GM04504 (cell line): ENCODE results near the gene NT5DC4.

ENCODE experiments used
- DNase-seq: peaks from one replicate; pipeline ENCODE4 v3.0.0-alpha.2; 2012; ENCODE audit warnings: low read depth

Gene NT5DC4

DNA sequence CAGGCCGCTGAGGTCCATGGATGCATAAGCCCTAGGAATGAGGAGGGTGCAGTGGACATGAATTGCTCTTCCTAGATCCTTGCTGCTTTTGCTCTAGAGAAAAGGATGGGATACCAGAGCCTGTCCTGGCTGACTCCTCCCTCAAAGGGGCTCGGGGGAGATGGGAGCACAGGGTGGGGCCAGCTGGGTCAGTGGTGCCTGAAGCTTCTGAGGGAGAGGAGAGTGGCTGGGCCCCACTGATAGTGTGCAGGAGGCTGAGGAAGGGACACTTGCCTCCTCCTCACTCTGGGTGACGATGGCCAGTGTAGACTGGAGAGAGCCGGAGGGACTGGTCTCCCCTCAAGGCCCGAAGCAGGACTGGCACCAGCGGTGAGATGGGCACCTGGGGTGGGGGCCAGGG lies at the start of gene NT5DC4:
NT5DC4 (plus strand) TSS at position 236 of the 400 bp plus-strand sequence; CDS start at position 296, 60 bp downstream.
- DNase-seq: no peak

GRCh38 chr2:112671801-112672200 lies 49.0 kb upstream of the NT5DC4 start:
- DNase-seq: no peak

DNA sequence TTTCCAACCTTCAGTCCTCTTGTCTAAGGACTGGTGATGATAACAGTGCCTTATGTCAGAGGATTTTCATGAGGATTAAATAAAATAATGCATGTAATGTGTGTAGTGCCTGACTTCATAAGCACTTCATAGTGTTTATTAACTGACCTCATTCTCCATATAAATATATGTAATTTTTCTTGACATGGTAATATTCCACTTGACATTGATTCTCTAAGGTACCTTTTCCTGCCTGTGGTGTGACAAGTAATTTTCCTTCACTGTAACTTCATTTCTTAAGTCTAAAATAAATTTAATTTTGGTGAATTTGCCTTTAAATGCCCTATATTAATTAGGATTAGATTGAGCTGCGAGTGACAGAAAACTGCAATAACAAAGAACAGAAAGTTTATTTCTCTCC lies 47.8 kb upstream of the NT5DC4 start:
- DNase-seq: no peak

GRCh38 chr2:112674229-112674628 lies 46.6 kb upstream of the NT5DC4 start:
- DNase-seq: no peak

- no peak for DNase-seq
Observed at GRCh38 chr2:112679484-112679883, 41.3 kb upstream of the NT5DC4 start.

DNA sequence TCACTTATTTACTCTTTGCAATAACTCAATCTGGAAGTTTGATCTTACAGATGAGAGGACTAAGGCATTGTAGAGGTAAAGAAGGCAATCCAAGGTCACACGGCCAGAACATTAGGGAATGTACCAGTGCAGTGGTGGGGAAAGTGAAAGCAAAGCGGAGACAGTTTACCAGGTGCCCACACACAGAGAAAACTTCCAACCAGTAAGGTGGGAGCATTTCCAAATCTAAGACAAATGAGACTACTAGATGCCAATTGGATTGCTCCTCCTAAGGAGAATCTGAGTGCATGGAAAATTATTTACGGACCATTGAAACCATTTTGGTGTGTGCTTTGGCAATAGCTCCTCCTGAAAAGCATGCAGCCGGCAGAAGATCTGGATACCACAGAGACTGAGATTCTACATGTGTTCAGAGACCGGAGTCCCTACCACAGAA lies 40.1 kb upstream of the NT5DC4 start:
- no peak for DNase-seq

GRCh38 chr2:112682101-112682500 lies 38.7 kb upstream of the NT5DC4 start:
- DNase-seq: no peak

- DNase-seq: no peak
Observed at GRCh38 chr2:112683550-112684414, 37.0 kb upstream of the NT5DC4 start.

DNA sequence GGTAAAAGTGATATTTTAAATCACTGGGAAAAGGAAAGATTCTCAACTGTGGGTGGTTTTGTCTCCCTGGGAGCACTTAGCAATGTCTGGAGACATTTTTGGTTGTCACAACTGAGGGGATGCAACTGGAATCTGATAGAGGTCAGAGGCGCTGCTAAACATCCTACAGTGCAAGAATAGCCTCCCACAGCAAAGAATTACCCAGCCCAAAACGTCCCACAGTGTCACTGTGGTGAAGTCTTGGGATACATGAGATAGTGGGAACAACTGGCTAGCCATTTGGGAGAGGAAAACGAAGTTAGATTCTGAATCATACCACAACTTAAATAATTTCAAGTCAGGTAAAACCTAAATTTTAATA lies 36.4 kb upstream of the NT5DC4 start:
- no peak for DNase-seq

DNA sequence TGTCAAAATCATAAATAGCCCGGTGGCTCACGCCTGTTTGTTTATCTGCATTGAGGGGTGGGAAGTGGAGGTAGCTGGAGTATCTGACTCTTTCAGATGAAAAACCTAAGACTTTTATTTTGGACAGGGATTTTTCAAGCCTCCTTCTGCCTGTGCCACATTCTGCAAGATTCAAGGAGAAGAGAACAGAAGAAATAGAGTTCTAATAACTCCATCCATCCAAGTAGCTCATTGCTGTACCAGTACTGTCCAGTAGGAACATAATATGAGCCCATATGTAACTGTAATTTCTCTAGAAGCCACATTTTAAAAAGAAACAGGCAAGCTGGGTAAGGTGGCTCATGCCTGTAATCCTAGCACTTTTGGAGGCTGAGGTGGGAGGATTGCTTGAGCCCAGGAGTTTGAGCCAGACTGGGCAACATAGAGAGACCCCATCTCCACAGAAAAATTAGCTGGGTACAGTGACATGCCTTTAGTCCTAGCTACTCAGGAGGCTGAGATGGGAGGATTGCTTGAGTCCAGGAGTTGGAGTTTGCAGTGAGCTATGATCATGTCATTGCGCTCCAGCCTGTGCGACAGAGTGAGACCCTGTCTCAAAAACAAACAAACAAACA lies 35.4 kb upstream of the NT5DC4 start:
- no peak for DNase-seq

GRCh38 chr2:112686348-112687217 lies 34.2 kb upstream of the NT5DC4 start:
- DNase-seq: no peak

GRCh38 chr2:112687522-112687921 lies 33.3 kb upstream of the NT5DC4 start:
- no peak for DNase-seq

DNA sequence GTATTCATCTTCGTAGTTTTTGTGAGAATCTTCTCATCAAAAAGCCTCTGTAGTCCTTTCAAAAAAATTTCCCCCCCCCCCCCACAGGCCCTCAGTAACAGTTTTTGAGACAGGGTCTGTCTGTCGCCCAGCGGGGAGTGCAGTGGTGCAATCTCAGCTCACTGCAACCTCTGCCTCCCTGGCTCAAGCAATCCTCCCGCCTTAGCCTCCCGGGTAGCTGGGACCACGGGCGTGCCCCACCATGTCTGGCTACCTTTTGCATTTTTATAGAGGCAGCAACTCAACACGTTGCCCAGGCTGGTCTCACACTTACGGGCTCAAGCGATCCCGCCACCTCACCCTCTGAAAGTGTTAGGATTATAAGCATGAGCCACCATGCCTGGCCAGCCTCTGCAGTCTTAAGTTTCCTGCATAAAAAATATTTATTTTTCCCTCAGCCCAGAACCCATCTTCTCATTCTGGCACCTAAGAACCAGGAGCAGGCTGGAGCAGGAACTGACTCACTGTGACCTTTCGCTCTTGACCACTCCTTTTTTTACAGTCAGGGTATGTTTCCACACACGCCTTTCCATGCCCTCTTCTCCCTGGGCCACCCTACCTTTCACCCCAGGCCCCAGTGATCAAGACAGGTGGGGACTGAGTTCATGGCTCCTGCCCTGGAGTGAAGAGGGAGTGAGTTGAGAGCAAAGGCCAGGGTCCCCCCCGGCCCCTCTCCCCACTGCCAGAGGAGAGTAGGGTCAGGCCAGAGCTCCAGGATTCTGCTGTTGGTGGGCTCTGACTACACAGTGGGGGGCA lies 32.5 kb upstream of the NT5DC4 start:
- no peak for DNase-seq

DNA sequence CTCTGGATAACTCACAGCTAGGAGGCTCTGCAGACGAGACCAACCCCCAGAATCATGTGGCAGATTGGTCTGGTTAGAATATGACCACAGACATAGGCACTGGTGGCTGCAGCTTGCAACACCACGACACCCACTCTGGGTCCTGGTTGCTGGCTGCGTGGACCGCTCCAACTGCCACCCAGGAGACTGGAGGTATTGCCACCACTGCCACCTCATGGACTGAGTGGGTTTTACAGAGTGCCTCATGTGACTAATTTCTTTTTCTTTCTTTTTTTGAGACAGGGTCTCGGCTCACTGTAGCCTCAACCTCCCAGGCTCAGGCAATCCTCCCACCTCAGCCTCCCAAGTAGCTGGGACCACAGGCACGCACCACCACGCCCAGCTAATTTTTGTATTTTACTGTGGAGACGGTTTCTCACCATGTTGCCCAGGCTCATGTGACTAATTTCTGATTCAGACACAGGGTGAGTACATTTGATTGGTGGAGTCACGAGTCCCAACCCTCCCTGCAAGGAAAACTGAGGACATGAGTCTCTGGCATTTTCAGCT lies 29.9 kb upstream of the NT5DC4 start:
- no peak for DNase-seq

GRCh38 chr2:112691881-112692281 lies 28.9 kb upstream of the NT5DC4 start:
- DNase-seq: no peak

GRCh38 chr2:112692495-112692911 lies 28.3 kb upstream of the NT5DC4 start:
- DNase-seq: peak; percentile 88

GRCh38 chr2:112692918-112693317 lies 27.9 kb upstream of the NT5DC4 start:
- no peak for DNase-seq

GRCh38 chr2:112693596-112693995 lies 27.2 kb upstream of the NT5DC4 start:
- no peak for DNase-seq

DNA sequence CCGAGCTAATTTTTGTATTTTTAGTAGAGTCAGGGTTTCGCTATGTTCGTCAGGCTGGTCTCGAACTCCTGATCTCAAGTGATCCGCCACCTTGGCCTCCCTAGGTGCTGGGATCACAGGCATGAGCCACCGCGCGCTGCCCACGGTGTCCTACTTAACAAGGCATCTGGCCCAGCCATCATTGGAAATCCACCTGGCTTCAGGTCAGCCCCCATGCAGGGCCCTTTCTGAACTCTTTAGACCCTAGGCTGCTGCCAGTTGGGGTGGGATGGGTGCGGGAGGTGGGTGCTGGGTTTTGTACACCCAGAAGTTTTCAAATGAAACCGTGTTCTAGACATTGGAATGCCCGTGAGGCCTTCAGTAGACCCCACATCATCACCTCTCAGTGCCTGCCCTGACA lies 26.6 kb upstream of the NT5DC4 start:
- DNase-seq: no peak

- DNase-seq: no peak
Observed at GRCh38 chr2:112698834-112699515, 21.8 kb upstream of the NT5DC4 start.
